Esophagus muscularis mucosa (tissue), 4 donors: ENCODE measurements around the gene RNF130. TPM values are rescaled to one million over a fixed set of nuclear protein-coding genes. Genes with fewer than 3 reads are reported as not detected.
A peak's percentile ranks its signal among the peaks of the same experiment; 100 is the strongest.

Experiments
- DNase-seq: peaks from one replicate; pipeline ENCODE4 v3.0.0-alpha.2; 2017; ENCODE audit errors: extremely low spot score
- H3K27ac ChIP-seq, 4 donors: fragments of 200-600 bp; sonication (generic); replicated peaks in 1 of 4; 1 replicate in 3 of 4; 2 replicates in 1 of 4; pipeline ENCODE4 v1.5.1; 2016 to 2019; ENCODE audit warnings: mild to moderate bottlenecking in 1 of 4
- H3K27me3 ChIP-seq, 4 donors: fragments of 200-600 bp; sonication (generic); one replicate each; pipeline versions ENCODE4 v1.5.1 to v1.6.0; 2016 to 2019
- H3K36me3 ChIP-seq, 4 donors: fragments of 200-600 bp; sonication (generic); one replicate each; pipeline ENCODE4 v1.5.1; 2016 to 2019
- H3K4me1 ChIP-seq, 4 donors: fragments of 200-600 bp; sonication (generic); one replicate each; pipeline ENCODE4 v1.5.1; 2016 to 2019
- H3K4me3 ChIP-seq, 4 donors: fragments of 200-600 bp; sonication (generic); 1 replicate in 2 of 4; 2 replicates in 2 of 4; pipeline ENCODE4 v1.5.1; 2016 to 2019; ENCODE audit warnings: mild to moderate bottlenecking in 4 of 4, moderate library complexity in 1 of 4
- H3K9me3 ChIP-seq, 4 donors: fragments of 200-600 bp; sonication (generic); 1 replicate in 3 of 4; 2 replicates in 1 of 4; pipeline ENCODE4 v1.5.1; 2016 to 2019
- CTCF ChIP-seq, 3 experiments: fragments of 200-600 bp in 2 of 3; fragments of 450-650 bp in 1 of 3; sonication (generic) in 2 of 3; IDR thresholded peaks; one replicate each; pipeline ENCODE4 v1.5.1; 2017 to 2019; ENCODE audit warnings: antibody characterized with exemption in 3 of 3, mild to moderate bottlenecking in 2 of 3, moderate library complexity in 1 of 3
- EP300 ChIP-seq: sonication (generic); formaldehyde crosslinking; IDR thresholded peaks from one replicate; pipeline ENCODE4 v1.6.1; 2017; ENCODE audit warnings: antibody characterized with exemption
- POLR2A ChIP-seq: fragments of 450-650 bp; IDR thresholded peaks from one replicate; pipeline ENCODE4 v1.6.1; 2017; ENCODE audit warnings: antibody characterized with exemption, moderate library complexity, mild to moderate bottlenecking, low read depth
- POLR2AphosphoS5 ChIP-seq, 2 donors: sonication (generic); formaldehyde crosslinking; IDR thresholded peaks; one replicate each; pipeline ENCODE4 v1.6.1; 2017; ENCODE audit warnings: antibody characterized with exemption in 2 of 2
- WGBS: methylation state at CpG from one replicate; pipeline ENCODE4 v1.1.5; 2018; 5-methylcytosine and 5-hydroxymethylcytosine counted together
- intact Hi-C: fragments of 100-400 bp; cut with DNase I; formaldehyde crosslinking; loops from one replicate; pipeline ENCODE4 v1.15.1; 2023
- total RNA-seq, 4 donors: library from RNA; depleted of rRNA; stranded (reverse); fragments of >200 nt; gene quantifications; one replicate each; pipeline versions ENCODE4 v1.1.0 to v1.2.1, GENCODE V29; 2016

Gene RNF130
- total RNA-seq, 4 donors from 2014 or later = 98.4 to 136 (median 108) TPM

- intact Hi-C loops = no loop called here
- Histone ChIP-seq H3K4me1 (no peaks in the 10 kb centered on the region), H3K27ac (no peak overlapping the region), H3K4me3 (no peak overlapping the region), H3K9me3 (no peaks in the 10 kb centered on the region), H3K36me3 (no peaks in the 10 kb centered on the region), H3K27me3 (peaks cover 0 to 5% (median 0%) of the 10 kb centered on the region in 4 donors)
- WGBS = 94% methylated on average over 4 of the region's 10 CpGs
- no peak for TF ChIP-seq POLR2AphosphoS5 (IDR thresholded peaks at IDR 0.05)
- TF ChIP-seq EP300 = no peak
- TF ChIP-seq POLR2A = no peak
- no peak for TF ChIP-seq CTCF (IDR thresholded peaks at IDR 0.05)
- DNase-seq = no peak
These were observed 25.1 kb upstream of the RNF130 start for GRCh38 chr5:180096616-180097015.

DNA sequence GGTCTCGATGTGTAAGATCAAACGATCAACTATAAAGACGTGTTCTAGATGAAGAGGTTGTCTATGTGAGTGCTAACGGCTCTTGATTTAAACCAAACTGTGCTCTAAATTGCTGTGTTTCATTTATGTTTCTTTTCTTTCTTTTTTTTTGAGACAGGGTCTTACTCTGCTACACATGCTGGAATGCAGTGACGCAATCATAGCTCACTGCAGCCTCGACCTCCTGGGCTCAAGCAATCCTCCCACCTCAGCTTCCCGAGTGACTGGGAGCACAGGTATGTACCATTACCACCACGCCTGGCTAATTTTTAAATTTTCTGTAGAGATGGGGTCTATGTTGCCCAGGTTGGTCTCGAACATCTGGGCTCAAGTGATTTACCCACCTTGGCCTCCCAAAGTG is 24.0 kb upstream of the RNF130 start:
- Histone ChIP-seq H3K4me1 (peaks cover 0 to 9% (median 9%) of the 10 kb centered on the region in 4 donors), H3K9me3 (no peaks in the 10 kb centered on the region), H3K4me3 (no peak overlapping the region), H3K36me3 (no peaks in the 10 kb centered on the region), H3K27ac (no peak overlapping the region), H3K27me3 (peaks cover 0 to 5% (median 0%) of the 10 kb centered on the region in 4 donors)
- 84% methylated on average over 9 of the region's 9 CpGs for WGBS
- intact Hi-C loops = no loop called here
- DNase-seq = no peak
- TF ChIP-seq POLR2A (no peak), POLR2AphosphoS5 (IDR thresholded peaks at IDR 0.05) (no peak)

GRCh38 chr5:180093651-180094382 is 22.3 kb upstream of the RNF130 start:
- WGBS = 80% methylated on average over 9 of the region's 9 CpGs
- Histone ChIP-seq H3K27me3 (peaks cover 0 to 5% (median 0%) of the 10 kb centered on the region in 4 donors), H3K9me3 (no peaks in the 10 kb centered on the region), H3K36me3 (no peaks in the 10 kb centered on the region), H3K4me1 (peaks cover 4 to 17% (median 14%) of the 10 kb centered on the region in 4 donors), H3K4me3 (no peak overlapping the region), H3K27ac (no peak overlapping the region)
- TF ChIP-seq POLR2AphosphoS5 (IDR thresholded peaks at IDR 0.05) = no peak
- intact Hi-C loops = loop anchor here (5.0 kb wide), 1 partner anchor 107 kb away; no protein-coding TSS in a partner anchor
- no peak for DNase-seq

GRCh38 chr5:180093241-180093640 is 21.7 kb upstream of the RNF130 start:
- WGBS = 91% methylated on average over 6 of the region's 6 CpGs
- Histone ChIP-seq H3K36me3 (no peaks in the 10 kb centered on the region), H3K4me3 (no peak overlapping the region), H3K9me3 (no peaks in the 10 kb centered on the region), H3K4me1 (peaks cover 4 to 17% (median 14%) of the 10 kb centered on the region in 4 donors), H3K27ac (no peak overlapping the region), H3K27me3 (peaks cover 0 to 5% (median 0%) of the 10 kb centered on the region in 4 donors)
- TF ChIP-seq CTCF (IDR thresholded peaks at IDR 0.05) (no peak), POLR2AphosphoS5 (IDR thresholded peaks at IDR 0.05) (no peak), EP300 (no peak), POLR2A (no peak)
- no peak for DNase-seq
- intact Hi-C loops = loop anchor here (5.0 kb wide), 1 partner anchor 106 kb away; no protein-coding TSS in a partner anchor

DNA sequence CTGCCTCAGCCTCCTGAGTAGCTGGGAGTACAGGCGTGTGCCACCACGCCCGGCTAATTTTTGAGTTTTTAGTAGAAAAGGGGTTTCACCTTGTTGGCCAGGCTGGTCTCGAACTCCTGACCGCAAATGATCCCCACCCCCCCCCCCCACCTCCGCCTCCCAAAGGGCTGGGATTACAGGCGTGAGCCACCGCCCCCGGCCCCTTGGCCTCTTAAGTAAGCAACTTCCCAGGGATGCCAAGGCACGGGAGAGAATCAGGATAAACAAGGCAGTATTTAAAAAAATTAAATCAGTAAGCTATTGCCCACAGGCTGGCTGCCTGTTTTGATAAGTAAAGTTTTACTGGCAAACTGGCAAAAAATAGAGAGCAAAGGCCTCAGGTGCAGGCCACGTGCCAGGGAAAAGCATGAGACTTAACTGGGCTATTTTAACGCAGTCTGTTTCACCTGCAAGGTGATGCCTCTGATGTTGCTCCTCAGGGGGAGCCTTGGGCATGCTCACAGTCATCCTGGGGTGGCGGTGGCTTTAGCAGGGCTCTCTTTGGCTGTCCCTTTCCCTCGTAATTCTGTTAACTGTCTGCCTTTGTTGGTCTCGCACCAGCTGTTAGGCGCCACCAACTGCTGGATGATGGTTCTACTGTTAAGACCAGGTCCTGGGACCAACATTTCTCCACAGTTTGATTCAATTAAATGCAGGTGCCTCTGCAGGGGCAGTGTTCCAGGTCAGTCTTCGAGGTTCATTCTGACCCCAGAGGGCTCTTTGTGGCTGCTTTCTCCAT is 19.4 kb upstream of the RNF130 start:
- H3K27me3 ChIP-seq = no peaks in the 10 kb centered on the region
- no peaks in the 10 kb centered on the region for H3K36me3 ChIP-seq
- peaks cover 4 to 17% (median 14%) of the 10 kb centered on the region in 4 donors for H3K4me1 ChIP-seq
- WGBS = 20% methylated on average over 16 of the region's 17 CpGs
- H3K4me3 ChIP-seq = peak overlapping the region; percentile 59 to 68 (median 67)
- H3K9me3 ChIP-seq = no peaks in the 10 kb centered on the region
- no peak for DNase-seq
- TF ChIP-seq CTCF (IDR thresholded peaks at IDR 0.05) = peak in 1 of 3 experiments; percentile 2
- no peak for TF ChIP-seq EP300
- intact Hi-C loops = loop anchor here (5.0 kb wide), 1 partner anchor 104 kb away; no protein-coding TSS in a partner anchor
- H3K27ac ChIP-seq = peak overlapping the region; percentile 72 to 85 (median 82)
